ENCODE measurements around the gene DYRK2. TPM values are rescaled to one million over a fixed set of nuclear protein-coding genes. Genes with fewer than 3 reads are reported as not detected.
A peak's percentile ranks its signal among the peaks of the same experiment; 100 is the strongest.

The DYRK2 gene
- total RNA-seq, 1 experiment from 2014 or later = 18.5 TPM

GRCh38 chr12:67645601-67646000 is 2.9 kb upstream of the DYRK2 start:
- DNase-seq (ENCODE audit: low read depth) = peak; percentile 54

GRCh38 chr12:67646775-67647174 is 1.8 kb upstream of the DYRK2 start:
- no peak for DNase-seq (ENCODE audit: low read depth)

- DNase-seq (ENCODE audit: low read depth) = no peak
These were observed 1.3 kb upstream of the DYRK2 start for GRCh38 chr12:67647181-67647798.

- DNase-seq (ENCODE audit: low read depth) = peak; percentile 90
These were observed 585 bp upstream of the DYRK2 start for GRCh38 chr12:67647799-67648520.

DNA sequence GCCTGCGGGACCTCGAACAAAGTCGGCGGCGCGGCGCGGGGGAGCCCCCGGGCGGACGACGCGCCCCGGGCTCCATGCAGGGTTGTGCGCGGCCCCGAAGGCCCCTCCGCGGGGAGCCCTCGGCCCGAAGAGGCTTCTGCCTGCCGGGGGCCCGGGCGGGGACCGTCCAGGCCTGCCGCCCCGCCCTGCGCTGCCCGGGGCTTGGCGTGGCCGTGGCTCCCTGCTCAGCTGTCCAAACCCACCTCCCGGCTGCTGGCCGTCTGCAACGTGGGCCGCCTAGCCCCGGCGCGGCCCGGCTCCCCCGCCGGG is 670 bp downstream of the DYRK2 start:
- DNase-seq (ENCODE audit: low read depth) = no peak

GRCh38 chr12:67649570-67650387 is 1.2 kb downstream of the DYRK2 start:
- DNase-seq (ENCODE audit: low read depth) = peak; percentile 35

GRCh38 chr12:67650388-67651131 is 2.0 kb downstream of the DYRK2 start:
- DNase-seq (ENCODE audit: low read depth) = no peak

DNA sequence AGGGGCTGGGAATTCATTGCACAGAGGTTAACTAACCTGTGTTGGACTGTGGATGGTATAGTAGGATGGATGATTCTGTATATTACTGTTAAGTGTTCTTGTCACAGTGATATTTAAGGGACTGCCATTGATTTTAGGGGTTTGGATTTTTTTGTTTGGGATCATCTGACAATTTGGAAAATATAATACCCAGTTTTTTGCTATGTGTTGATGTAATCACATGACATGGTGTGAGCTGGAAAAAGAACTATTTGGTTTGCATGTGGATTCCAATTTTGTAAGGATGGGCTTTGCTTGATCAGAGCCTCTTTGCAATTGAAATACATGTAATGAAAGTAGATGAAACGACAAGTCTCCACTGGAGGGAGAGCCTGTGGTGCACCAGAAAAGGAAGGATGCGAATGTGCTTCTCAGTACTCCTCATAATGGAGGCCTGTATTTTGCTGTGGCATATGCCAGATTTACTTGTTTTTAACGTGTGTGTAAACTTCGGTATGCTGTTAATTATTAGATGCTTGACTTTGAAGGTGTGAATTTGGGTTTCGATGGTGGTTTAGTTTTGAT is 2.7 kb downstream of the DYRK2 start:
- peak; percentile 55 for DNase-seq (ENCODE audit: low read depth)

DNA sequence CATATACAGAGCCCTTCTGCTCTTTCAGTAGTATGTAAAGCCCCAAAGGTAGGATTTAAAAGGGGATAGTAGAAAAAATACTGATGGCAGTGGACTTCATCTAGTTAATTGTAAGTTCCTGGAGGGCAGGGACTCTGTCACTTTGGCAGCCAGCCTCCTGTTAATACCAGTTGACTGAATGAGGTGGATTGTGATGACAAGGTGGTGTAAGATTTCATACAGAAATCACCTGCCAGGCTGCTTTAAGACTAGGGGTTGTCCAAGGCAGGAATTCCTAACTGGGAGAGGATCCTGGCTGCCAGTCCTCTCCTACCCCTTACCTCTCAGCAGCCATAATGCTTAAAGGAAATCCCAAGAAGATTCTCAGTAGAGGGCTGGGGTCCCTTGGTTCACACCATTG is 7.3 kb downstream of the DYRK2 start:
- DNase-seq (ENCODE audit: low read depth) = no peak

GRCh38 chr12:67656251-67656650 is 7.7 kb downstream of the DYRK2 start:
- no peak for DNase-seq (ENCODE audit: low read depth)

DNA sequence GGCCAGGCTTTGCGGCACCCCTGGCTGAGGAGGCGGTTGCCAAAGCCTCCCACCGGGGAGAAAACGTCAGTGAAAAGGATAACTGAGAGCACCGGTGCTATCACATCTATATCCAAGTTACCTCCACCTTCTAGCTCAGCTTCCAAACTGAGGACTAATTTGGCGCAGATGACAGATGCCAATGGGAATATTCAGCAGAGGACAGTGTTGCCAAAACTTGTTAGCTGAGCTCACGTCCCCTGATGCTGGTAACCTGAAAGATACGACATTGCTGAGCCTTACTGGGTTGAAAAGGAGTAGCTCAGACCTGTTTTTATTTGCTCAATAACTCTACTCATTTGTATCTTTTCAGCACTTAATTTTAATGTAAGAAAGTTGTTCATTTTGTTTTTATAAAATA is 9.9 kb downstream of the DYRK2 start:
- DNase-seq (ENCODE audit: low read depth) = no peak

DNA sequence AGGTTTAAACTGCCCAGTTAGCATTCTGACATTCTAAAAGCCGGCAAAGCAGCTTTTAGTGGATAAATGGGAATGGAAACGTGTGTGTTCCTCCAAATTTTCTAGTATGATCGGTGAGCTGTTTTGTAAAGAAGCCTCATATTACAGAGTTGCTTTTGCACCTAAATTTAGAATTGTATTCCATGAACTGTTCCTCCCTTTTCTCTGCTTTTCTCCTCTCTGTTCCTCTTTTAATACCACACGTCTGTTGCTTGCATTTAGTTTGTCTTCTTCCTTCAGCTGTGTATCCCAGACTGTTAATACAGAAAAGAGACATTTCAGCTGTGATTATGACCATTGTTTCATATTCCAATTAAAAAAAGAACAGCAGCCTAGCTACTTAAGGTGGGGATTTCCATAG is 10.7 kb downstream of the DYRK2 start:
- DNase-seq (ENCODE audit: low read depth) = no peak

- peak; percentile 74 for DNase-seq (ENCODE audit: low read depth)
These were observed 12.9 kb downstream of the DYRK2 start for GRCh38 chr12:67661311-67662021.

DNA sequence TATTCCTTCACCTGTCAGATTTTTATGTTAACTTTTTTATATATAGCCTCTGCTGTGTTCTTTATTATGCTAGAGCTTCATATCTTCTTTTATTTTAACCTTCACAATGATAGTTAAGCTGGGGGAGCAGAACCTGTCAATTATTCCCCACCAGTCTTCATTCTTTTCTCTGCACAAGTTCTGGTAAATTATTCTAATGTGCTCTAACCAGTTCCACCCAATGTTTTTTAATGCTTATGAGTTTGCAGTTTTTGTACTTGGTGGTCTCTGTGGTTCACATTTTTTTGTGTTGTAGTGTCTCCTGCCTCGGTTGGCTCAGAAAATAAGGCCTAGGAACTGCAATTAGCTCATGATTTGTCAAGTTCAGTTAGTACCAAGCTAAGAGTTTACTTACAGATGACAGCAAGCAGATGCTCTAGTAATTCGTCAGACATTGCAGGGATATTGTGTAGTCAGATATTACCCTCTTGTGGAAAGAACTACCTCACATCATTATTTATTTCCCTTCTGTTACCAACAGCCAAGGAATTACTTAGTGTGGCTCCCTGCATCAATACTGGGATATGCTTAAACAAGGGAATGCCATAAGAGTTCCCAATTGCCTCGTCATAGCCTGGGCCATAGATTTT is 14.5 kb downstream of the DYRK2 start:
- peak; percentile 29 for DNase-seq (ENCODE audit: low read depth)

- no peak for DNase-seq (ENCODE audit: low read depth)
These were observed 15.6 kb downstream of the DYRK2 start for GRCh38 chr12:67664171-67664570.

DNA sequence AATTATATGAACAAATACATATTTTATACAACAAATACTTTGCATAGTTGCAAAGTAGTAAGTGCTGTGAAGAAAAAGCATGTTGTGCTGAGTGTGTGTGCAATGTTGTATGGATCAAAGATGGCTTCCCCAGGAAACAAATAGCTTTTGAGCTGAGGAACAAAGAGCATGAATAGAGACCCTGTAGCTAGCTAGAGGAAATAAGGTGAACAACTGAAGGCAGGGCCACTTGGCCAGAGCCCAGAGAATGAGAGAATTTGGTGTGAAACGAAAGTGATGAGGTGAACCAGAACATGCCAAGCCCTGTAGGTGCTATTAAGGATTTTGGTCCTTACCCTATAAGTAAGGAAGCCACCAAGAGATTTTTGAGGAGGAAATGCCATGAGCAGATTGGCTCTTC is 17.1 kb downstream of the DYRK2 start:
- DNase-seq (ENCODE audit: low read depth) = no peak

DNA sequence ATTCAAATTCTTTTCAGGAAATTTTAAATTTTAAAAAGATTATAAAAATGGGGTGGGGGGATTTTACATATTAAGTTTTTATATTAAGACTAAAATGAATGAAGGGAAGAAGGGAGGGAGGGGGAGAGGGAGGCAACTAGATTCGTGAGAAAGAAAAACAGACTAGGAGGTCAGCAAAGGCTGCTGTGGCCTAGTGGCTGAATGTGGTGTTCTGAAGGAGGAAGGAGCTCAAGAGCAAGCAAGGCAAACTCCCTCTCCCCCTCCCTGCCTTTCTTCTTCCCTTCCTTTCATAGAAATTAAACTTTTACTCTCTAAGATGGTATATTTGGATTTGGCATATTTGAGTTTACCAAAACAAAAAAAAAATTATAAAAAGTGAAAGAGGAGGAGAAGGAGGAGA is 18.1 kb downstream of the DYRK2 start:
- no peak for DNase-seq (ENCODE audit: low read depth)

DNA sequence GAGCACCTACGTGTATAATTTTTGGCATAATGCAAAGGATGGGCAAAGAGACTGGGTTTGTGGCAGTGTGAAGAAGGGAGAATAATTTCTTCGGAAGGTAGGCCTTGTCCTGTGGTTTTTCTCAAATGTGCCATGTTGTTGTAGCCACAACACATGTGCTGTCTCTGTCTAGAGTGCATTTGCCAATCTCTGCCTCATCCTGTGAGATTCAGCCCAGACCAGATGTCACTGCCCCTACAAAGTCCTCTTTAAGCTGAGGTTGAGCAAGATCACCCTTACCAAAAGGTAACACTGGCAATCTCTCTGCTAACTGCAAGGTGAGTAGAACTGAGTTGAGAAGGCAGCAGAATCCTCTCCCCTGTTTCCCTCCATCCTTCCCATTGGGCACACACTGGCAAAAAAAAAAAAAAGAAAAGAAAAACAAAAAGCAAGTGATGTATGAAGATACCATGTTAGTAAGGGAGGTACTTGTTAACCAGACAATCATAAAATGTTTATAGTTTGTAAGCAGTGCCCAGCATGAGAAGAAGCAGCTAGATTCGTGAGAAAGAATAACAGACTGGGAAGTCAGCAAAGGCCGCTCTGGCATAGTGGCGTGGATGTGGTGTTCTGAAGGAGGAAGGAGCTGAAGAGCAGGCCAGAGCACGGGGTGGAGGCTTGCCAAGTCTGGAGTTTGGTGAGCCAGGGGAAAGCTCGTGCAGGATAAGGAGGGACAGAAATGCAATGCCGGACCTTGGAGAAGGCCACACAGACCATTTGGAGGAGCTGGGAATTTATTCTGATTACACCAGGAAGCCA is 18.9 kb downstream of the DYRK2 start:
- no peak for DNase-seq (ENCODE audit: low read depth)

- no peak for DNase-seq (ENCODE audit: low read depth)
These were observed 20.8 kb downstream of the DYRK2 start for GRCh38 chr12:67669217-67669933.
